ENCODE results near the gene RAPGEF3.

The RAPGEF3 gene

DNA sequence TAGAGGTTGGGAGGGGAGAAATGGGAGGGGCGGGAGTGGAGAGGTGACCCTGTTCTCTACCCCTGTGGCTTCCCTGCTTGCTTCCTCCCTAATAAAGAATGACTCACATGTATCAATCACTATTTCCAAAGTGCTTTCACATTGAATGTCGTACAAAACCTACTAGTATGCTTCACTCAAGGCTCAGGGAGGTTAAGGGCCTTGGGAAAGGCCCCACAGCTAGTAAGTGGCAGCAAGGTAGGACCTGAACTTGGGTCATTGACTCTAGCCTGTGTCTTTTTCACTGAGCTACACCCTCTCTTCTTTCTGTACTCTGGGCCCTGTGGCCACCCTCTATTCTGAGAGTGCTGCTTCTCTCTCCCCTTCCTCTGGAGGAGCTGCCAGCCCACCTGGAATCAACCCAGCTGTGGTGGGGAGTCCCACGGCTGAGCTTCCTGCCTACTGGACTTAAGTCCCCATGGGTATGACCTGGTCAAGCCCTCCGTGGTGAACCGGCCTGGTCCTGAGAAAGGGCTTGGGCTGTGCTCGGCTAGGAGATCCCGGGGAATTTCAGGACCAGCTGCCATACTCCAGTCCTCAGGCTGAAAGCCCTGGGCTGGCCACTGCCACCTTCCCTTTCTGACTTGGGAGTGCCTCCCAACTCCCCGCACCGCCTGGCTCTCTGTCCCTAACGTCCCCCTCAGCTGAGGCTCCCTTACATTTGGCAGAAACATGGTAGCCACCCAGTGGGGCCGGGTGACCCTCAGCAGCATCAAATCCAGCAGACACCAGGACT, 27.4 kb upstream of the RAPGEF3 start:
- Histone ChIP-seq H3K27me3 (ENCODE audit: control insufficient read depth, insufficient read depth, low read length) (no peaks in the 10 kb centered on the region), H3K4me1 (peaks cover 16% of the 10 kb centered on the region), H3K9ac (no peak overlapping the region), H3K4me2 (ENCODE audit: low read length) (no peak overlapping the region), H3K4me3 (ENCODE audit: low read depth, low read length) (no peak overlapping the region), H3K36me3 (ENCODE audit: control insufficient read depth, insufficient read depth, low read length) (no peaks in the 10 kb centered on the region), H3K79me2 (peaks cover 4% of the 10 kb centered on the region), H3K9me3 (ENCODE audit: control insufficient read depth, low read length) (no peaks in the 10 kb centered on the region), H2AFZ (no peak overlapping the region), H3K27ac (no peak overlapping the region)
- TF ChIP-seq, protein P1, sequence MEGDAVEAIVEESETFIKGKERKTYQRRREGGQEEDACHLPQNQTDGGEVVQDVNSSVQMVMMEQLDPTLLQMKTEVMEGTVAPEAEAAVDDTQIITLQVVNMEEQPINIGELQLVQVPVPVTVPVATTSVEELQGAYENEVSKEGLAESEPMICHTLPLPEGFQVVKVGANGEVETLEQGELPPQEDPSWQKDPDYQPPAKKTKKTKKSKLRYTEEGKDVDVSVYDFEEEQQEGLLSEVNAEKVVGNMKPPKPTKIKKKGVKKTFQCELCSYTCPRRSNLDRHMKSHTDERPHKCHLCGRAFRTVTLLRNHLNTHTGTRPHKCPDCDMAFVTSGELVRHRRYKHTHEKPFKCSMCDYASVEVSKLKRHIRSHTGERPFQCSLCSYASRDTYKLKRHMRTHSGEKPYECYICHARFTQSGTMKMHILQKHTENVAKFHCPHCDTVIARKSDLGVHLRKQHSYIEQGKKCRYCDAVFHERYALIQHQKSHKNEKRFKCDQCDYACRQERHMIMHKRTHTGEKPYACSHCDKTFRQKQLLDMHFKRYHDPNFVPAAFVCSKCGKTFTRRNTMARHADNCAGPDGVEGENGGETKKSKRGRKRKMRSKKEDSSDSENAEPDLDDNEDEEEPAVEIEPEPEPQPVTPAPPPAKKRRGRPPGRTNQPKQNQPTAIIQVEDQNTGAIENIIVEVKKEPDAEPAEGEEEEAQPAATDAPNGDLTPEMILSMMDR (IDR thresholded peaks at IDR 0.05) = no peak

DNA sequence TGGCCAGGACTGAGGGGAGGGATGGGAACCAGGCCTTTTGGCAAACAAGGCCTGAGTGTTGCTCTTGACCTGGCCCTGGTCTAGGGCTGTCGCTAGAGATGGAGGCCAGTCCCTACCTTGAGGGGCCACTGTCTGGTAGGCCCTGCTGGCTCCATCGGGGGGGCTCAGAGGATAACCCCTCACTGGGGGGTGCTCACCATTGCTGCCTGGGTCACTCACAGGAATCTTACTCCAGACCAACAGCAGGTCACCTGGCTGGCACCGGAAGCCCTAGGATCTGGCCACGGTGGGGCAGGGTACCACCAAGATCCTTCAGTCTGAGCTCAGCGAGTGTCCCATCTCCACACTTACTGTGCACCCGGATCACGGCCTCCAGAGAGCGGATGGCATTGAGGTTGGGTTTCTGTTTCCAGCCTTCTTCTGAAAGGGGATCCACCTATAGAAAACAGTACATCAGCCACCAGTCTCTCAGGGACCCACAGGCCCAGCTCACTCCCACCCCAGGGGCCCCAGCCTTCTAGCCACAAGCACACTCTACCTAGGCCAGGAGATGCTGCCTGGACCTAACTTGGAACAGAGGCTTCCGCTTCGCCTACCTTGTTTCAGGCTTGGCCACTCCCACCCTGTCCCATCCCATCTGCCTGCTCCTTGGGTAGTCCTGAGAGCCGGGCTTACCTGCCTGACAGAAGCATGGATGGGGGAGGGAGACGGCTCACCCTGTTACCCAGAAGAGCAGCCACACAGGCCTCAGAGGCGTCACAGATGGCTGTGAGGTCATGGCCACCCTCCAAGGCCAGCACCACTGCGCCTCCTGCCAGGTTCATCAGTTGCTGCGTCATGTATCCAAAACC, 26.6 kb upstream of the RAPGEF3 start:
- Histone ChIP-seq H3K79me2 (peaks cover 3% of the 10 kb centered on the region), H3K4me2 (ENCODE audit: low read length) (no peak overlapping the region), H3K36me3 (ENCODE audit: control insufficient read depth, insufficient read depth, low read length) (no peaks in the 10 kb centered on the region), H2AFZ (no peak overlapping the region), H3K4me3 (ENCODE audit: low read depth, low read length) (no peak overlapping the region), H3K9me3 (ENCODE audit: control insufficient read depth, low read length) (no peaks in the 10 kb centered on the region), H3K27ac (no peak overlapping the region), H3K9ac (no peak overlapping the region), H3K4me1 (peaks cover 16% of the 10 kb centered on the region), H3K27me3 (ENCODE audit: control insufficient read depth, insufficient read depth, low read length) (no peaks in the 10 kb centered on the region)
- TF ChIP-seq, protein P1 (IDR thresholded peaks at IDR 0.05) = no peak

DNA sequence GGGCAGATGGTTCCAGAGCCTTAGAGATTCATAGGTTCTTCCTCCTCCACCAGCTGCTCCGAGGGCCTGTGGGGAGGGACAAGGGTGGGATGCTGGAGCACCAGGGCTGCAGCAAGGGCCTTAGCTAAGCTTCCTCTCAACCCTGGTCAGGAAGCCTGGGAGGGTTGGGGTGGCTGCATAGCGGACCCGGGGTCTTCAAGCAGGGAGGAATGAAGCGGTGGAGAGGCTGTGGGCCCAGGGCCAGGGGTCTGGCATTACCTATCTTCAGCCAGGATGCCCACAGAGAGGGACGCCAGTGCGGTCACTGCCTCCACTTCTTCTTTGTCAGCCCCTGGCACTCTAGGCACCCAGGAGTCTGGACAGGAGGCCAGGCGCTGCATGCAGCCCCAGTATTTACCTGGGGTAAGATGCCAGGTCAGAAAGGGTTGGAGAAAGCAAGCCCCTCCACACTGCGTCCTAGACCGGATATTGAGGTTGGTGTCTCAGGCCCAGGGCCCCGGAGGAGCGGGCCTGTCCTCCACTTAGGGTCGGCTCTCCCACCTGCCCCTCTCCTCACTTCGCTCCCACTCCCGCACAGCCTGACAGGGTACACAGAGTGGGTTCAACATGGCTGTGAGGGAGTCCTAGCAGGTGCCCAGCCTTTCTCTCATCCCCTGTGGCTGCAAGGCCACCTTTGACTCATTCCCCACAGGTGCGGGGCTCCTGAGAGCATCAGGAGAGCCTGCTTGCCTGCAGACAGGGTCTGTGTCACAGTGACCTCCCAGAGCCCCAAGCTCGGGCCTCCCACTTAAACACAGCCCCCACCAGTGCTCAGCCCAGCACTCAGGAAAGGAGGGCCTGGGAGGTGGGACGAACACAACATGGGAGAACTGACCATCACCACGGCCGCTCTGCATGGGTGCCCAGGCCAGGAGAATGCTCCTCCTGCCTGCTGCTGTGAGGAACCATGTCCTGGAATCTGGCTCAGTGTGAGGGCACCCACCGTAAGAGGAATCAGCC, 25.4 kb upstream of the RAPGEF3 start:
- H3K4me3 ChIP-seq (ENCODE audit: low read depth, low read length) = no peak overlapping the region
- H3K9me3 ChIP-seq (ENCODE audit: control insufficient read depth, low read length) = no peaks in the 10 kb centered on the region
- H3K36me3 ChIP-seq (ENCODE audit: control insufficient read depth, insufficient read depth, low read length) = no peaks in the 10 kb centered on the region
- no peak overlapping the region for H3K9ac ChIP-seq
- TF ChIP-seq, protein P1 (IDR thresholded peaks at IDR 0.05) = no peak
- no peak overlapping the region for H2AFZ ChIP-seq
- H3K27ac ChIP-seq = no peak overlapping the region
- no peak overlapping the region for H3K4me2 ChIP-seq (ENCODE audit: low read length)
- no peaks in the 10 kb centered on the region for H3K27me3 ChIP-seq (ENCODE audit: control insufficient read depth, insufficient read depth, low read length)
- peaks cover 16% of the 10 kb centered on the region for H3K4me1 ChIP-seq
- H3K79me2 ChIP-seq = peaks cover 7% of the 10 kb centered on the region

DNA sequence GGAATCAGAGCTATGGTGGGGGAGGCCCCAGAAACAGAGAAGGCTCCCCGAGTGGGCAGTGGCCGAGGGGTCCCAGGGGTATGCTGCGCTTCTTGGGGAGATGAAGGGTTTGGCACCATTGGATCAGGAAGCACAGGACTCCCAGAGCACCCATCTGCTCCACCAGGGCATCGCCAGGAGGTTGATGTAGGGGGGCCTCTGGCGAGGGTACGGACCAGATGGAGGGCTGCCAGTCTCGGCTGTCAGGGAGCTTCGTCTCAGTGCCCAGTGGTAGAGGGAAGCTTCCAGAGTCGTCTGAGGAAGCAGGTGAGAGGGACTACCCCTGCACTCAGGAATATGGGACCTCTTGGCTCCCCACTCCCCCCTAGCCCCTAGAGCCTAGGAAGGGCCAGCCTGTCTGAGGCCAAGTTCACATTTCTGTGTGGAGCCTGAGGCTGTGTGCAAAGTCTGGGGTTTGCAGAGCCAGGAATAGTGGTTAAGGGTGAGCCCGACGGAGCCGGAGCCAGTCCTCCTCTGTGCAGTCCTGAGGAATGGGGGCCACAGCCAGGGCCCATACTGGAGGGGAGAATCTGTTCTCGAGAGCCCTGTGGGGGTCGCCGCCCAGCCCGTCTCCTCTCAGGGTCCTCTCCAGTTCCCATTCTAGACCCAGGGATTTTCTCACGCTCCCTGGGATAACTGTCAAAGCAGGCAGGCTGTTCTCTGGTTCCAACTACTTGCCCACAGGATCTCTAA, 24.5 kb upstream of the RAPGEF3 start:
- H3K4me3 ChIP-seq (ENCODE audit: low read depth, low read length) = no peak overlapping the region
- no peaks in the 10 kb centered on the region for H3K36me3 ChIP-seq (ENCODE audit: control insufficient read depth, insufficient read depth, low read length)
- H3K79me2 ChIP-seq = peaks cover 7% of the 10 kb centered on the region
- H3K9ac ChIP-seq = no peak overlapping the region
- H2AFZ ChIP-seq = no peak overlapping the region
- H3K4me1 ChIP-seq = peaks cover 15% of the 10 kb centered on the region
- H3K9me3 ChIP-seq (ENCODE audit: control insufficient read depth, low read length) = no peaks in the 10 kb centered on the region
- no peak overlapping the region for H3K27ac ChIP-seq
- H3K4me2 ChIP-seq (ENCODE audit: low read length) = no peak overlapping the region
- TF ChIP-seq, protein P1 (IDR thresholded peaks at IDR 0.05) = no peak
- no peaks in the 10 kb centered on the region for H3K27me3 ChIP-seq (ENCODE audit: control insufficient read depth, insufficient read depth, low read length)

Measured in parathyroid adenoma (tissue), 2 donors.